Mammary epithelial cell (primary cell): ENCODE data around the gene HEXD.

Experiments used
- CTCF ChIP-seq, 2 donors: IDR thresholded peaks in 1 of 2; conservative IDR thresholded peaks in 1 of 2; 2 replicates each; pipeline ENCODE4 v1.5.1; 2011 to 2012; ENCODE audit warnings: inconsistent platforms in 2 of 2, low read length in 2 of 2, mild to moderate bottlenecking in 2 of 2, control low read depth in 1 of 2, low read depth in 1 of 2; ENCODE audit not compliant: insufficient read depth in 1 of 2; ENCODE audit errors: extremely low read depth in 1 of 2
- EZH2 ChIP-seq: IDR thresholded peaks from 2 replicates; pipeline ENCODE4 v1.6.1; 2012; ENCODE audit warnings: low read length, inconsistent platforms, borderline replicate concordance

- TF ChIP-seq CTCF (conservative IDR thresholded peaks at IDR 0.05 in 1 of 2, IDR thresholded peaks at IDR 0.05 in 1 of 2; ENCODE audit: extremely low read depth in 1 of 2, insufficient read depth in 1 of 2, low read depth in 1 of 2, low read length in 2 of 2) (no peak), EZH2 (no peak)
Measured at GRCh38 chr17:82392209-82392920, 25.8 kb upstream of the HEXD start.
